NB4 (cell line): ENCODE measurements around the gene NPAT.

Source experiments
- DNase-seq: peaks from one replicate; pipeline ENCODE4 v3.0.0; 2010; ENCODE audit warnings: low read depth
- H3K4me3 ChIP-seq: one replicate; pipeline ENCODE4 v1.5.1; 2011; ENCODE audit warnings: mild to moderate bottlenecking, low read depth, low read length, moderate library complexity
- MYC ChIP-seq: IDR thresholded peaks from 2 replicates; pipeline ENCODE4 v1.6.1; 2011; ENCODE audit warnings: low read depth, low read length
- POLR2A ChIP-seq: IDR thresholded peaks from 2 replicates; pipeline ENCODE4 v1.6.1; 2011; ENCODE audit warnings: mild to moderate bottlenecking; ENCODE audit not compliant: insufficient read length; ENCODE audit errors: extremely low read depth
- TF ChIP-seq, protein P1 (sequence below): IDR thresholded peaks from one replicate; pipeline ENCODE4 v1.5.1; 2012; ENCODE audit warnings: low read depth, low read length
- TF ChIP-seq, protein P2 (sequence below): IDR thresholded peaks from 2 replicates; pipeline ENCODE4 v1.6.1; 2011; ENCODE audit warnings: low read depth, low read length

The NPAT gene

DNA sequence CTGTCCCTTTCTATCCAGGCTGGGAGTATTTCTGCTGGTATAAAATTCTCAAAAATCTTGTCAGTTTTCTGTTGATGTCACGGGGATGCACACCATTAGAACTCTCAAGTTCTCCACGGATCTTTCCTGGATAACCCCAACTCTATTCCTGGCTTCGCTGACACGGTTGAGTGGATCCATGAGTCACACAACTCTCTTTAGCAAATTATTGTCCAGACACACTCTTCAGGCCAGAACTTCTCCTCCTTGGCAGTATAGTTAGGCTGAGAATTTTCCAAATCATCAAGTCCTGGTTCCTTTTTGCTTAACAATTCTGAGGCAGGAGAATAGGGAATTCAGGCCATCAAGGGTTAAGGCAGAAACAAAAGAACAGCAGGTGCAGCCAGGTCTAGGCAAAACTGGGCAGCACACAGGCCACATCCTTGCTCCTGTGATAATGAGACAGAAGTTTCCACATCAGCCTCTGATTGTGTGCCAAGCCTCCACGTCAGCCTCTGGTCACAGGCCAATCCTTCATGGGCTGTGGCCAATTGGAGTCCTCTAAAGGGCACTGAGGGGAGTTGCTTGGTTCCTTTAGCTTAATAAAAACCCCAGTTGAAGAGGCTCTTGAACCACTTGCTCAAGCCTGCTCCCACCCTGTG is 106.8 kb downstream of the NPAT start:
- no peak overlapping the region for H3K4me3 ChIP-seq
- TF ChIP-seq, protein P1, sequence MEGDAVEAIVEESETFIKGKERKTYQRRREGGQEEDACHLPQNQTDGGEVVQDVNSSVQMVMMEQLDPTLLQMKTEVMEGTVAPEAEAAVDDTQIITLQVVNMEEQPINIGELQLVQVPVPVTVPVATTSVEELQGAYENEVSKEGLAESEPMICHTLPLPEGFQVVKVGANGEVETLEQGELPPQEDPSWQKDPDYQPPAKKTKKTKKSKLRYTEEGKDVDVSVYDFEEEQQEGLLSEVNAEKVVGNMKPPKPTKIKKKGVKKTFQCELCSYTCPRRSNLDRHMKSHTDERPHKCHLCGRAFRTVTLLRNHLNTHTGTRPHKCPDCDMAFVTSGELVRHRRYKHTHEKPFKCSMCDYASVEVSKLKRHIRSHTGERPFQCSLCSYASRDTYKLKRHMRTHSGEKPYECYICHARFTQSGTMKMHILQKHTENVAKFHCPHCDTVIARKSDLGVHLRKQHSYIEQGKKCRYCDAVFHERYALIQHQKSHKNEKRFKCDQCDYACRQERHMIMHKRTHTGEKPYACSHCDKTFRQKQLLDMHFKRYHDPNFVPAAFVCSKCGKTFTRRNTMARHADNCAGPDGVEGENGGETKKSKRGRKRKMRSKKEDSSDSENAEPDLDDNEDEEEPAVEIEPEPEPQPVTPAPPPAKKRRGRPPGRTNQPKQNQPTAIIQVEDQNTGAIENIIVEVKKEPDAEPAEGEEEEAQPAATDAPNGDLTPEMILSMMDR, result no peak
- TF ChIP-seq, protein P2, sequence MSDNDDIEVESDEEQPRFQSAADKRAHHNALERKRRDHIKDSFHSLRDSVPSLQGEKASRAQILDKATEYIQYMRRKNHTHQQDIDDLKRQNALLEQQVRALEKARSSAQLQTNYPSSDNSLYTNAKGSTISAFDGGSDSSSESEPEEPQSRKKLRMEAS, result no peak
- TF ChIP-seq MYC (no peak), POLR2A (no peak)
- DNase-seq, result no peak

DNA sequence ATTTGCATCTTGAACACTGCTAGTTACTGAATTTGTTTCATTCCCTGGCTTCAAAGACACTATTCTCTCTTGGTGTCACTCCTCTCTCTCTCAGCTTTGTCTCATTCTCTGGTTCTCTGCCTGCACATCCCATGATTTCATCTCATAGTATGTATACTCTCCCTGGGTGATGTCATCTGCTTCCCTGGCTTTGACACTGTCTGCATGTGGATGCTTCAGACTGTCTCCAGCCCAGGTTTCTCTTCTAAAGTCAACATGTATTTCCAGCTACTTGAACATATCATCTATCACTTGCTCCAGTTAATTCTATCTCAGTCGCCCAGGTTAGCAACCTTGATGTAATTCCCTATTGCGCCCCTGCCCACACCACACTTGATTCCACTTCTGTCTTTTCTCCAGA is 110.4 kb downstream of the NPAT start:
- DNase-seq, result no peak
- TF ChIP-seq MYC (no peak), POLR2A (no peak)
- TF ChIP-seq, protein P2, result no peak
- TF ChIP-seq, protein P1, result no peak
- no peak overlapping the region for H3K4me3 ChIP-seq

DNA sequence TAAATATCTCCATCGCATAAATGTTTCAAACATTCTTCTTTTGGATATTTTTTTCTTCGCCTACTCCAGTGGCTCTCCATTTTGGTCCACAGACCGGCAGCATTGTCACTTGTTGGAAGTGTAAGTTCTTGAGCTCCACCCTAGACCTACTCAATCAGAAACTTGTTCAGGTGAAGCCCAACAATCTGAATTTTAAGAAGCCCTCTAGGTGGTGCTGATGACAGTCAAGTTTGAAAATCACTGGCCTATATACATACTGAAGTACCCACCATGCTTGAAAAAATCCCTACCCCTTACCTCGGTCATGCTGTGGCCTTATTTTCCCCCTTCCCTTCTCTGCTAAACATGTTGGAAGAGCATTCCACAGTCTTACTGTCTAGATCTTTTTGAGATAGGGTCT is 111.3 kb downstream of the NPAT start:
- TF ChIP-seq MYC (no peak), POLR2A (no peak)
- TF ChIP-seq, protein P2, result no peak
- TF ChIP-seq, protein P1, result no peak
- no peak for DNase-seq
- no peak overlapping the region for H3K4me3 ChIP-seq
